Brain pericyte (primary cell): Measurements from ENCODE around the gene XIRP1.
A peak's percentile ranks its signal among the peaks of the same experiment; 100 is the strongest.
"Not testable (repeated sequence)": the region's sequence is repeated elsewhere in the genome, so short reads cannot be mapped to it uniquely, and the experiment has no call there.

Source experiments
- DNase-seq: peaks from one replicate; pipeline ENCODE4 v3.0.0-alpha.2; 2012; ENCODE audit warnings: low read depth, low spot score

Gene XIRP1

GRCh38 chr3:39186692-39187151 lies 5.7 kb downstream of the XIRP1 start:
- no peak for DNase-seq

GRCh38 chr3:39185959-39186691 lies 6.3 kb downstream of the XIRP1 start:
- no peak for DNase-seq

GRCh38 chr3:39185326-39185958 lies 7.0 kb downstream of the XIRP1 start:
- no peak for DNase-seq

GRCh38 chr3:39184968-39185285 lies 7.5 kb downstream of the XIRP1 start:
- DNase-seq: no peak

- no peak for DNase-seq
These were observed 8.1 kb downstream of the XIRP1 start for GRCh38 chr3:39184081-39184967.

- DNase-seq: no peak
These were observed 8.9 kb downstream of the XIRP1 start for GRCh38 chr3:39183211-39184080.

- DNase-seq: no peak
These were observed 10.7 kb downstream of the XIRP1 start for GRCh38 chr3:39181408-39182335.

GRCh38 chr3:39180546-39181346 lies 11.6 kb downstream of the XIRP1 start:
- DNase-seq: no peak

GRCh38 chr3:39180183-39180545 lies 12.2 kb downstream of the XIRP1 start:
- DNase-seq: no peak

GRCh38 chr3:39178553-39178952 lies 13.8 kb downstream of the XIRP1 start:
- no peak for DNase-seq

- DNase-seq: peak; percentile 52
These were observed 14.6 kb downstream of the XIRP1 start for GRCh38 chr3:39177708-39178332.

- no peak for DNase-seq
These were observed 16.2 kb downstream of the XIRP1 start for GRCh38 chr3:39176025-39176714.

GRCh38 chr3:39173318-39174125 lies 18.9 kb downstream of the XIRP1 start:
- DNase-seq: no peak

GRCh38 chr3:39171860-39172259 lies 20.5 kb downstream of the XIRP1 start:
- no peak for DNase-seq

- DNase-seq: not testable (repeated sequence)
These were observed 21.5 kb downstream of the XIRP1 start for GRCh38 chr3:39170877-39171276.

- no peak for DNase-seq
These were observed 21.9 kb downstream of the XIRP1 start for GRCh38 chr3:39170461-39170860.

GRCh38 chr3:39169712-39170111 lies 22.7 kb downstream of the XIRP1 start:
- DNase-seq: no peak
